HG02840 (cell line): ENCODE data around the gene POLE4.

ENCODE experiments used
- ATAC-seq: cut with Tn5 transposase; IDR thresholded peaks from one replicate; pipeline ENCODE4 v1.9.1; 2021; ENCODE audit warnings: mild to moderate bottlenecking, moderate library complexity, moderate number of reproducible peaks; ENCODE audit not compliant: unreplicated experiment, low FRiP score

POLE4 gene, protein sequence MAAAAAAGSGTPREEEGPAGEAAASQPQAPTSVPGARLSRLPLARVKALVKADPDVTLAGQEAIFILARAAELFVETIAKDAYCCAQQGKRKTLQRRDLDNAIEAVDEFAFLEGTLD

DNA sequence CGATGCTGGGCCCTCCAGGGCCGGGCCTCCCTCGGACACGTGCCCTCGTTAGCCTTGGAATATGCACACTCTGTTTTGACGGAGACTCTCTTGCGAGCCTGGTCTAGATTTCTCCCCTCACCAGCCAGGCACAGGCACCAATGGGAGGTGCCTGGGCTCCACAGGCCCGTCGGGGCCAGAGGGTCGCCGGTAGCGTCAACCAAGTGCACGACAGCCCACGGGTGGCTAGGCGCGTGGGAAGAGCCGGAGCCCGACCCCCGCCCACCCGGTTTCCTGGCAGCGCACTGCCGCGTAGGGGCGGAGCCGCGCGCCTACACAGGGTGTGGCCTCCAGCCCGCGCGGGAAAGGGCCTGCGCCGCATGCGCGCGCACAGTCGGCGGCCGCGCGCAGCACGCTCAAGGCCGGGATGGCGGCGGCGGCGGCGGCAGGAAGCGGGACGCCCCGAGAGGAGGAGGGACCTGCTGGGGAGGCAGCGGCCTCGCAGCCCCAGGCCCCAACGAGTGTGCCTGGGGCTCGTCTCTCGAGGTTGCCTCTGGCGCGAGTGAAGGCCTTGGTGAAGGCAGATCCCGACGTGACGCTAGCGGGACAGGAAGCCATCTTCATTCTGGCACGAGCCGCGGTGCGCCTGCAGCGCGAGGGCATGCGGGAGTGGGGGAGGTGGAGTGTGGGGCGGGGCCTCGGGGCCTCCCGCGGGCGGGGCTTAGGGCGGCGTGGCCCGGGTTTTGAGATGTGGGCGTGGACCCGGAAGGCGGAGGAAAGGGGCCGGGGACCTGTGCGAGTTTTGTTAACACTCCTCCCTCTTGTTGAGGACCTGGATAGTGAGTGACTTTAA is at the start of gene POLE4:
TSS of gene POLE4 (plus strand) at position 370 of the 832 bp plus-strand sequence. CDS start at position 407, 37 bp downstream.
- peak; percentile 90 for ATAC-seq

DNA sequence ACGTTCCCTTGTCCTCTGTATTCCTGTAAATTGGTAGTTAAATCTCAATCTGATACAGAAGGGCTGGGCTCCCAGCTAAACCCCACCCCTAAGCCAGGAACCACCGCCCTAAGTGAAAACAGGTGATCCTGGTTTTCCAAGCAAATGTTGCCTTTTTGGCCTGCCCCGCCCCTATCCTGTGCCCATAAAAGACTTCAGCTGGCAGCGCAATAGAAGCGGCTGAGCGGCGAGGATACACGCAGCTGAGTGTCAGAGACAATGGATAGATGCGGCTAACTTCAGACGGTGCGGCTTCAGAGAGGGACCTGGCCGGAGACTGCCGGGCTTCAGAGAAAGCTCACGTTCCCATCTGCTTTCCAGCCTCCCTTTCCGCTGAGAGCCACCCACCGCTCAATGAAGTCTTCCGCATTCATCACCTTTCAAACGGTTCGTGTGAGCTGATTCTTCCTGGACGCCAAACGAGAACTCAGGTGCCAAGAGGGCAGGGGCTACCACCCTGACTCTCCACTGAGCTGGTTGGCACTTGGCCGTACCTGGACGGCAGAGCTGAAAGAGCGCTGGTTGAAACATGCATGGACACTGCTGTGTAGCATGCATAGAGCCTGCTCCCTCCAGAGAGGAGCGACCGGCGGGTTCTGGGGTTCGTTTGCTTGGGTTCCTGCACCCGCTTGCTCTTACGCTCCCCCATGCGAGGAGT is 49.5 kb upstream of the POLE4 start:
- no peak for ATAC-seq

DNA sequence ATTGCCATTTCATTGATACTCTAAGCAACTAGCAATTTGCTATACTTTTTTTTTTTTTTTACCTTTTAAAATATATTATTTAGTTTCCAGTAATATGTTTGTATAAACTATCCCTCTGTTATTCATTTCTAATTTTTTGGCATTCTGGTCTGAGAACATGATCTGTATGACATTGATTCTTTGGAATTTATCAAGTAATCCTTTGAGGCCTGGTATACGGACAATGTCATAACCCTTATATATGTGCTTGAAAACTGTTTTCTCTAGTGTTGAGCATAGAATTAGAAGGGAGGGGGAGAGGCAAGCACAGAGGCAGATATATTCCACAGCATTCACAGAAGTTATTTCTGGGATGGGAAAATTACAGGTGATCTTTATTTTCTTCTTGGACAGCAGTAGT is 48.2 kb upstream of the POLE4 start:
- ATAC-seq: no peak

GRCh38 chr2:74911061-74911460 is 47.4 kb upstream of the POLE4 start:
- ATAC-seq: no peak

DNA sequence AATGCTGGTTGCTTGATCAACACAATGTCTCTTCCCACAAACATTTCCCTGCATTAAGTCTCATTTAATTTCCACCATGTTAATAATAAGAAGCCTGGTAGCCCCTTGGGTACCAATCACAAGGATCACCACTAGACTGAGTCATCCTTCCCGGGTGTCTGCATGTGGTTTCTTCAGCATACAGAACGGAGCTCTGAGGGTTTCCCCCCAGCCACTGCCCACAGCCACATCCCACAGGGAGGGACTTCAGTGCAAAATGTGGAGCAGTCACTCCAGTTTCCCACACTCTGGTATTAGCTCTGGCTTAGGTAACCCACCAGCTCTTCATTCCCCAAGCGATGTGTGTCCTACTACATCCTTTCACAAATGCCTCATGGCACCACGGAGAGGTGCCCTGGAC is 42.7 kb upstream of the POLE4 start:
- no peak for ATAC-seq

- ATAC-seq: no peak
Measured at GRCh38 chr2:74916394-74916793, 42.0 kb upstream of the POLE4 start.

- ATAC-seq: no peak
Measured at GRCh38 chr2:74917702-74918619, 40.5 kb upstream of the POLE4 start.

- no peak for ATAC-seq
Measured at GRCh38 chr2:74919827-74920226, 38.6 kb upstream of the POLE4 start.

- no peak for ATAC-seq
Measured at GRCh38 chr2:74921236-74921736, 37.2 kb upstream of the POLE4 start.

DNA sequence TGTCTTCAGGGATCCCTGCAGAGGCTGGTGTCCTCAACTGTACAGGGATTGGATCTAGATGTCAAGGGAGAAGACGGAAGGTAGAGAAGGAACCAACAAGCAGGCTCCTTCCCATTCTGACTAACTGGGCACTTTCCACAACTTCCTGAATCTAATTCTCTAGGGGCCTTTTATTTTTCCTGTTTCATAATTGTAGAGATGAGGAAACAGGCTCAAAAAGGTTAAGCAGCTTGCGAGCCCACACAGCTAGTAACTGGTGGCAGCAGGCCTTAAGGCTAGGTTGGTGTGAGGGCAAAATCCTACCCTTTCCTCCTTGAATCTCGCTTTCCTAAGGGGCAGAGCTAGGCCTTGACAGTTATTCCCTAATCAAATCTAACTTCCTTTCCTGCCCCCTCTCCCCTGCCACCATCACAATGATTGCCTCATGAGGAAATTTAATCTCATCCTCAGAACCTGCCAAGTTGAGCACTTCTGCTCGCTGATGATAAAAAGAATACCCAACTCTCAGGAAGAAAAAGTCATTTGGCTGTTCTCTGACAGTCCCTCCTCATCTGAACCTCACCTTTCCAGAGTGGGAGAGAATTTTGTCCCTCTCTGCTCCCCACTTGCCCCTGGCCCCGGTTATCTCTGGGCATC is 35.7 kb upstream of the POLE4 start:
- no peak for ATAC-seq

- ATAC-seq: no peak
Measured at GRCh38 chr2:74924463-74925265, 33.8 kb upstream of the POLE4 start.

GRCh38 chr2:74925361-74925786 is 33.1 kb upstream of the POLE4 start:
- ATAC-seq: no peak

- no peak for ATAC-seq
Measured at GRCh38 chr2:74927621-74928020, 30.8 kb upstream of the POLE4 start.

GRCh38 chr2:74930811-74931486 is 27.5 kb upstream of the POLE4 start:
- ATAC-seq: no peak

GRCh38 chr2:74931940-74932339 is 26.5 kb upstream of the POLE4 start:
- no peak for ATAC-seq

DNA sequence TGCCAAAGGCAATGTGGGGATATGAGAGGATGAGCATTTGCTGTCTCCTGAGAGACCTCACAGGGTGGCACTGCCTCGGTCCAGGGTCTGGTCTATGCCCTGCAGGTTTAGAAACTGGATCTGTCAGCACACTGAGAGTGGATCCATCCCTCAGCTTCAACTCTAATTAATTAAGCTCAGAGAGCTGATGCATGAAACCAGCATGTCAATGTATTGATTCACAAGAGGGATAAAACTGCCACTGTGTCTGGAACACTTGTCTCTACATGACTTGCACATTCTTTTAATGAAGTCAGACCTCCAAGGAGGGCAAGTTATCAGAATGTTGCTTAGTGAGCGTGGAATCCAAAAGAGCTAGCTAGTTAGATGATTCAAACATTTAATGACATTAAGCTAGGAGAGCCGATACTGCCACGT is 22.5 kb upstream of the POLE4 start:
- ATAC-seq: no peak

DNA sequence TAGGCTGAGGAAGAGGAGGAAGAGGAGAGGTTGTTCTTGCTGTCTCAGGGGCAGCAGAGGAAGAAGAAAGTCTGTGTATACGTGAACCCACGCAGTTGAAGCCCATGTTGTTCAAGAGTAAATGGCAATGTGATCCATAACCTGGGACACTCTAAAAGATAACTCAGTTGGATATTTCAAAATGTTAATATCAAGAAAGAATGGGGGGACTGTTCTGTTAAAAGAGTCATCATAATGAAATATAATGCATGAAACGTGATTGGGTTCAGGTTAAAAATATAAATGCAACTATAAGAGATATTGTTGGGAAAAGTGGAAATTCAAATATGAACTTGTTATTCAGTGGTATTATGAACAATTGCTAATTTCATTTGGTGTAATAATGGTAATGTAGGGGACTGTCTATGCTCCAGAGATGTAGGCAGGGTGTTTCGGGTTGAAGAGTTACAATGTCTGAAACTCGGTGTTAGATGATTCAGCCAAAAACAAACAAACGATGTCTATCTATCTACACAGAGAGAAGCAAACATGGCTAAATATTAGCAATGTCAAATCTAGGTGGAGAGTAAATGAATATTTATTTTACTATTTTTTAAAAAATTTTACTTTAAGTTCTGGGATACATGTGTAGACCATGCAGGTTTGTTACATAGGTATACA is 21.1 kb upstream of the POLE4 start:
- no peak for ATAC-seq

- ATAC-seq: no peak
Measured at GRCh38 chr2:74938264-74938663, 20.2 kb upstream of the POLE4 start.
